Activated CD8-positive, alpha-beta memory T cell treated with anti-CD3 and anti-CD28 coated beads for 48 hours (primary cell): ENCODE results near the gene APPL2.
"Not testable (repeated sequence)": the region's sequence is repeated elsewhere in the genome, so short reads cannot be mapped to it uniquely, and the experiment has no call there.

ENCODE experiments used
- DNase-seq, 3 experiments: peaks; one replicate each; pipeline ENCODE4 v3.0.0-alpha.2; 2020; ENCODE audit warnings: low read depth in 2 of 3, low spot score in 2 of 3

Gene APPL2

DNA sequence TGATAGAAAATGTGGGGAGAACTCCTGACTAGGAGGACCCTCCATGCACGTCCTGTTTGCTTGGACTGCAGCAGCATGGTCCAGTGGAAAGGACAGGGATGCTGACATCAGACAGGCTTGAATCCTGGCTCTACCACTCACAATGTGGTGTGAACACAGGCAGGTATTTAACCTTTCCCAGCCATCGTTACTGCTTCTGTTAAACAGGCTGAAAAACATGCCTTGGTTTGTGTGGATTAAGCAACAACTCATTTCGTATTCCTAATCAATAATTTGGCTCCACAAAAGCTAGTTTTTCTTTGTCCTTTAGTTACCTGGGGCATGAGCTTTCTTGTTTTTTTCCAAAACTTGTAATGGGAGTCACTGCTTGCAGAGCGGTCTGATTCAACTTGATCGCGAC lies 41.0 kb downstream of the APPL2 start:
- no peak for DNase-seq

DNA sequence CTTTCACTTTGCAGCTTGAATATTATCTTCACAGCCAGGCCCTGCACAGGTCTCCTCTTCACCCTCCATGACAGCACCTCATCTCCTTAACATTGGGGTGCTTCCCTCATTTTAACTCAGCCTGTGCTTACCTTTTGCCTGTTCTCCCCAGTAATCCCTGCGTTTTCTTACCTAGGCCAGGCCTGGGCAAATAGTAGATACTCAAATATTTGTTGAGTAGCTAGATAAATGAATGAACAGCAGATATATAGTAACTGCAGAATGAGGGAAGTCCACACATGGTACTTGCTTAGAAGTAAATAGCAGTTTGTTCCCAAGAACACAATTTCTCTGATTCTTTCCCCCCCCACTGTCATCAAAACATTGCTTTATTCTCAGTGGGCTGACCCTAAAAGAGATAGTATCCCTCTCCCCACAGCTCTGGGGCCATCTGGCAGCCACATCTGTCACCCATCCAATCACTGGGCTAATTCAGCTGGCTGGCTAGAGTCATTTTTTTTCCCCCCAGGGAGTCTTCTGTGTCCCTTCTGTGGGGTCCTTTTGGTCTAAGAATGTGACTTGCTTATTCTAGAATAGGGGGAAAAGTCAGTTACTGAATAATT lies 43.2 kb downstream of the APPL2 start:
- no peak for DNase-seq

DNA sequence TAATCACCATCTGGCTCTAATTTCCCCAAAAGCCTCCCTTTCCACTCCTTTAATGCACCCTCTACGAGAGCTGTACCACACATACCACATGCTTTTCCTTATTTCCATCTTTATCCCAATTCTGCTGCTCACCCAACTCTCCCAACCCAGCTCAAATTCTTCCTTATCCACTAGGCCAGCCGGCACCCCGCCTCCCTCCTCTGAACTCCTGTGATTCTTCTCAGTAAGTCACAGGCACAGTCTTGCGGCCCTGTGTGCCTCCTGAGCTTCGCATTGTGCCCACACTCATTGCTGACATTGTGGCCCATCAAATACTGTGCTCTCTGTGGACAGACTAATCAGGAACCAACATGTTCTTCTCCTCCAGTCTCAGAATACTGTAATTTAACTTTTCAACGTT lies 45.4 kb downstream of the APPL2 start:
- DNase-seq: no peak

DNA sequence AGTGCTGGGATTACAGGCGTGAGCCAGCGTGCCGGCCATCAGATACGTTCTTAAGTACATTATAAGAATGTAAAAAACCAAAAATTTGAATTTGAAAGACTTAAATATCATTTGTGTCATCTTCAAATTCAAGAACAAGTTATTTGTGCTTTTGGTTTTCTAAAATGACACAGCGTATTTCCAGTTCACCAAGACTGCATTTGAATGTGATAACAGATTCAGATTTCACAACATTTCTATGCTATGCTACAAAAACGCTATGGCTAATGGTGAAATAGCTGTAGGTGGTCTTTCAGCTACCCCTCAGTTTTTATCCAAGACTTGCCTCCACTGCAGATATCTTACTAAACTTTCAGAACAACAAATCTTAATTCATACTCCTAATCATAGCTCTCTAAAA lies 46.7 kb downstream of the APPL2 start:
- no peak for DNase-seq

DNA sequence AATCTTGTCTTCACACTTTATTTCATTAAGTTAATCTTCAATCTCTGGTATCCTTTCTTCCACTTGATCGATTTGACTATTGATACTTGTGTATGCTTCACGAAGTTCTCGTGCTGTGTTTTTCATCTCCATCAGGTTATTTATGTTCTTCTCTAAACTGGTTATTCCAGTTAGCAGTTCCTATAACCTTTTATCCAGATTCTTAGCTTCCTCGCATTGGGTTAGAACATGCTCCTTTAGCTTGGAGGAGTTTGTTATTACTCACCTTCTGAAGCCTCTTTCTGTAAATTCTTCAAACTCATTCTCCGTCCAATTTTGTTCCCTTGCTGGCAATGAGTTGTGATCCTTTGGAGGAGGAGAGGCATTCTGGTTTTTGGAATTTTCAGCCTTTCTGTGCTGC lies 52.0 kb downstream of the APPL2 start:
- DNase-seq: not testable (repeated sequence)

DNA sequence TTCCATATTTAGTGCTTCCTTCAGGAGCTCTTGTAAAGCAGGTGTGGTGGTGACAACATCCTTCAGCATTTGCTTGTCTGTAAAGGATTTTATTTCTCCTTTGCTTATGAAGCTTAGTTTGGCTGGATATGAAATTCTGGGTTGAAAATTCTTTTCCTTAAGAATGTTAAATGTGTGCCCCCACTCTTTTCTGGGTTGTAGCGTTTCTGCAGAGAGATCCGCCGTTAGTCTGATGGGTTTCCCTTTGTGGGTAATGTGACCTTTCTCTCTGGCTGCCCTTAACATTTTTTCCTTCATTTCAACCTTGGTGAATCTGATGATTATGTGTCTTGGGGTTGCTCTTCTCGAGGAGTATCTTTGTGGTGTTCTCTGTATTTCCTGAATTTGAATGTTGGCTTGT lies 52.6 kb downstream of the APPL2 start:
- not testable (repeated sequence) for DNase-seq

DNA sequence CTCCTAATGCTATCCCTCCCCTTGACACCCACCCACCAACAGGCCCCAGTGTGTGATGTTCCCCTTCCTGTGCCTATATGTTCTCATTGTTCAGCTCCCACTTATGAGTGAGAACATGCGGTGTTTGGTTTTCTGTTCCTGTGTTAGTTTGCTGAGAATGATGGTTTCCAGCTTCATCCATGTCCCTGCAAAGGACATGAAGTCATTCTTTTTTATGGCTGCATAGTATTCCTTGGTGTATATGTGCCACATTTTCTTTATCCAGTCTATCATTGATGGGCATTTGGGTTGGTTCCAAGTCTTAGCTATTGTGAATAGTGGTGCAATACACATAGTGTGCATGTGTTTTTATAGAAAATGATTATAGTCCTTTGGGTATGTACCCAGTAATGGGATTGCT lies 56.9 kb downstream of the APPL2 start:
- DNase-seq: not testable (repeated sequence)

DNA sequence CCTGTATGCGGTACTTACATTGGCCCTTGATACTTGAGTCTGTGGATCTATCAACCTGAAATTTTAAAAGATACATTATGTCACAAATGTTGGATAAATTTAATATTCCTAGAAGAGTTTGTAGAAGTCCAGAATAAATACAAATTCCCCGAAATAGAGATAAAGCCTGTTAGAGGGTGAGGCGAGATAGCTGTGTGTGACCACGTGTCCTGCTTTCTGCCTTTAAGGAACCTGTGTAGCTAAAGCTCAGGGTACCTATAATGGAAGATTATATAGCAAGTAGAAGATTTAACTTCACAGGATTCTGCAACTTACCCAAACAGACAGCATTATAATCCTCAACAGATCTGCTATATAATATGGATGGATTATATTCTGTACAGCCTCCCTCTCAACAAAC lies 58.8 kb downstream of the APPL2 start:
- no peak for DNase-seq

DNA sequence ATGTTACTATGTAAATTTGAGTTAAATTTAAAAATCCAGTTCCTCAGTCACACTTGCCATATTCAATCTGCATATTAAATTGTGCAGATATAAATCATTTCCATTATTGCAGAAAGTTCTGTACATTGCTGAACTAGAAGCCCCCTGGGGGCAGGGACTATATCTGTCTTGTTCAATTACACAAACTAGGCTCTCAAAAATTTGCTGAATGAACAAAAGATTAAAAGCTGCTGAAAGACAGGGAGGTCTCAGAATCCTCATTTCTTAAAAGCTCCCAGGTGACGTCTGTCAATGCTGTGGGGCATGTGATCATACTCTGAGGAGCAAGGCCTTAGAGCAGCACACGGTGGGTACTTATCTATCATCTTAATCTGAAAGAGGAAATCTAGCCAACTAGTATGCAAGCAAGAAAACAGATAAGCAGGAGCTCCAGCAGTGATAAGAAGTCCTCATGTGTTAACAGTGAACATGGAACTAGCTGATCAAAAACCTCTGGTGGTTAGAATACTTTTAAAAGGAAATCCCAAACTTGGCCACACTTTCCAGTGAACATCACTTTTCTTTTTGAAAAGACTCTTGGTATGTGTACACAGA lies 60.5 kb downstream of the APPL2 start:
- no peak for DNase-seq

DNA sequence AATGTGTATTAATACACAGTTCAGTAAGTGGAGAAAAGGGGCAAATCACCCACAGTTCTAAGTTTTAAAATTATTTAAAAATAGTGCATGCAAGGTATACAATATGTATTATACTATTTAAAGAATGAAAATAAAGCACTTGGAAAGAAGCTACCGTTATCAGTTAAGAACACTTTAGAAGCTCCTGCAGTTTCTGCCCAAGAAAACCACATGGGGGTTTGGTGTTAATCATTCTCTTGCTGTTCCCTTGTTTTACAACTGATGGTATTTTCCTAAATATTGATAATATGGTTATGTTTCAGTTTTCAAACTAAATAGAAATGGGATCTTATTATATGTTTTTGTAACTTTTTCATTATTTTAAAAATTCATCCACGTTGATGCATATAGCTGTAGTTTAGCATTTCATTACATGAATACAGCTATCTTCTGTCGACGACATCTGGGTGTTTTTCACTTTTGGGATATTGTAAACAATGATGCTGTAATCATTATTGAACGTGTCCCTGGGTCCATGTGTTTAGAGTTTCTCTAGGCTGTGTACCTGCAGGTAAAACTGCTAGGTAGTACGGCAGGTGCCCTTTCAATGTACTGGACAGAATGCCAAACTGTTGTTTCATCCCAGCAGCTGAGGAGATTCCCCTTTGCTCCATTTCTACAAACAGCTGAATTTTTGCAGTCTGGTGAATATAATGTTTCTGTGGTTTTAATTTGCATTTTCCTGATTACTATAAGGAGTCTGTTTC lies 64.1 kb downstream of the APPL2 start:
- no peak for DNase-seq

DNA sequence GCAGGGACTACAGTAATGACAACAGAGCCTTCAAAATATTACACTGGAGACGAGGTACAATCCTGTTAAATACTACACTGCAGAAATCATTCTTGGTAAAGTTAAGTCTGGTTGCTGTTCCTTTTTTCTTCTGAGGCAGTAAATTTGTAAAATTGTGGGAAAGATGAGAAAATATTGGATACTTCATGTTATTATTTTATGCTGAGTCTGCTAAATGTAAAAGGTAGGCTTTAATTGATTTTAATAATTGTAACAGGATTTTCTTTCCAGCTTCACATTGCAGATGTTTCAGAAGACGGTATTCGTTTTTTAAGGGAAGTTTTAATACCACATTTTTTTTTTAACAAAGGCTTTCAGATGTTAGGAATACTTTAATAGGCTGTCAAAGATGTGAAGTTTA lies 65.8 kb downstream of the APPL2 start:
- DNase-seq: no peak

DNA sequence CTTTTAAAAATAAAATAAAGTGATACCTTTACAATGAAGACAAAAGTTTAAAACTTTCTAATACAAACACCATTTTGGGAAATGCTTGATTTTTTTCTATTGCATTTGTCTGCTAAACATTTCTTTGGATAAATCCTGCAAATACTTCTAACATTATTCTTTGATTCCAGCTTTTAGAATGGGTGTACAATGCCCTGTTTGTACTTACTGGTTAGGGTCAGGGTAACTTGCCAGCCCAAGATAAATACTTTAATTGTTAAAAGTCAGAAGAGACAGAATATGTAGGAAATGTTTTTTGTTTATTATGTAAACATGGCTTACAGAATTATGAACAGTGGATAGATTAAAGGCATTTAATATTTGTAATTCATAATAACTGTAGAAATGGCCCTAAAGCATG lies 68.0 kb downstream of the APPL2 start:
- DNase-seq: no peak

DNA sequence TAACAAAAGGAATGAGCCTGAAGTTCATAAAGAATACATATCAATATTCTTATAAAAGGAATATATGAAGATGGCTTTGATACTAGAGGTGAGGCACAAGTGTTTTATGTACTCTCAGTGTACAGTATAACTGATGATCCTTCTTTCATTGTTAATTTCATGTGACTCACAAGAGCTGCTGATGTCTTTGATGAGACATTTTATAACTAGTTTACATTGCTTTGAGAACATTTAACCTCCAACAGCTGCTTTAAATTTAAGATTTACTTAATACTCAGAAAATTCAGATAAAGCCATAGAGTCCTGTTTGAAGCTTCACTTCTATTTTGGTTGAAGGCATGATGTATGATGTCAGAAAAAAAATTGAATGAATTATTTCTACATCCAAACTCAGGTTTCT lies 68.6 kb downstream of the APPL2 start:
- DNase-seq: no peak

DNA sequence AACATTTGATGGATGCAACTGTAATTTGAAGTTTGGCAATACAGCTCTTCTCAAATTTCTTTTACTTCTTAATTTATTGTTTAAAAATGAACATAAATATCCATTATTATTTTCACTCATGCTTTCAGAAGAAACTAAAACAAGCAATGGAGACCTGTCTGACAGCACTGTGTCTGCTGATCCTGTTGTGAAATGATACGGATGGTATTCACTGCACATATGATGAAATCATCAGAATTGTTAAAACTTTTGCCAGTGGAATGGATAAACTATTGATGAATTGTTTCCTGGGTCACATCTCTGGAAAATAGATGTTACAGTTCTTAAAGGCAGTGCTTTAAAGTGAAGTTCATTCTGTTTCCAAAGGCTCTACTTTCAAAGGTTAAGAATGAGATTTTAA lies 69.2 kb downstream of the APPL2 start:
- no peak for DNase-seq

DNA sequence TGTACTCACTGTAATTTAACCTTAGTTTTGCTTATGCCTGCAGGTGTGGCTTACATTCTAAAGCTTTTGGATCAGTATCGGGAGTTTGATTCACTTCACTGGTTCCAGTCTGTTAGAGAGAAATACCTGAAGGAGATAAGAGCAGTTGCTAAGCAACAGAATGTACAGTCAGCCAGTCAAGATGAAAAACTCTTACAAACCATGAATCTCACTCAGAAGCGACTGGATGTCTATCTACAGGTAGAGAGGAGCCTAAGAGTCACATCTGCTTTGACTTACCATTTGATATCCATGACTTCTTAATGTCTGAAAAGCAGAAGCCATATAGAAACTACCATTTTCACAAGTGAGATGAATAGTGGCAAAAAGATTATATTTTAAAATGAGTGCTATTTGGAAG lies 71.9 kb downstream of the APPL2 start:
- no peak for DNase-seq

DNA sequence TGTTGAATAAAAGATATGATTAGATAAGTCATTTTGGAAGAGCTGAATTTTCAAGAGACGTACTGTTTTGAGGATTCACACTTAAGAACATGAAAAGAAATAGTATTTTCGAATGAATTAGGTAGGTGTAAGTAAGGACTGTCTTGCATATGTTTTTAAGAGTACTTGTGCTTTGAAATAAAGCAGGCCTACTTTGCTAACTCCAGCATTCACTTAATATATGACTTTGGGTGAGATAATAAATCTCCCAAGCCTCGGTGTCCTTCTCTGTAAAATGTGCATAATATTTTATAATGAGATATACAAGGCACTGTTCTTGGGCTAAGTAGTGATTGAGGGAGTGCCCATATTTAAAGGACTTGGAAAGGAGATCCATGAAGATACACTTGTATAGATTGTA lies 73.8 kb downstream of the APPL2 start:
- DNase-seq: no peak

DNA sequence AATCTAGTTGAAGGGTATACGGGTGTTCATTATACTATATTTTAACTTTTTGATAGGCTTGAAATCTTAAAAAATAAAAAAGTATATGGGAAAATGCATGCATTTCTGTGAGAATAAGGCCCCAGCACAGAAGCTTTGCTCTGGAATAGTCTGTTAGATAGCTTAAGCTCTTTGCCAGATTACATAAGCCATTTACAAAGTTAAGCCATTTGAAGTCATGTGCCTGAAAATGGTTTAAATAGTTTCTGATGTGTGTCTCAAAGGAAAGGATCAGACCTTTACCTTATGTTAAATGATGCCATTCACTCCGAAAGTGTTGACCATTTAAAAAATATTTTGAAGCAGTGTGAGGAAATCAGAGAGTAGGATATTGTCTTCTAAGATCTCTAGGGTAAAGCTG lies 77.1 kb downstream of the APPL2 start:
- DNase-seq: no peak

DNA sequence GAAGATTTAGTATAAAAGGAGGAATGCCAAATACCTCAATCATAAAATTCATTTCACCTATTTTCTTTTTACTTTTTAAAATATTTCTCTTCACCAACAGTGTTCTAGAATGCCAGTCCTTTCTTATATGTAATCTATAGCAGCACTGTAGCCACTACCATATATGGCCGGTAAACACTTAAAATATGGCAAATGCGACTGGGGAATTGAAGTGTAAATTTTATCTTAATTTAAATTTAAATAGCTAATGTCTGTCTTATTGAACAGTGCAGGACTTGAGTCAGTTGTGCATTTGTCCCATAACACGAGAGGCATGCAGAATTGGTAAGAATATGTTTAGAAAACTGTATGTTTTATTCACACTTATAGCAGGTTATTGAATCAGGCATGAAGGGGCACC lies 78.4 kb downstream of the APPL2 start:
- DNase-seq: no peak

DNA sequence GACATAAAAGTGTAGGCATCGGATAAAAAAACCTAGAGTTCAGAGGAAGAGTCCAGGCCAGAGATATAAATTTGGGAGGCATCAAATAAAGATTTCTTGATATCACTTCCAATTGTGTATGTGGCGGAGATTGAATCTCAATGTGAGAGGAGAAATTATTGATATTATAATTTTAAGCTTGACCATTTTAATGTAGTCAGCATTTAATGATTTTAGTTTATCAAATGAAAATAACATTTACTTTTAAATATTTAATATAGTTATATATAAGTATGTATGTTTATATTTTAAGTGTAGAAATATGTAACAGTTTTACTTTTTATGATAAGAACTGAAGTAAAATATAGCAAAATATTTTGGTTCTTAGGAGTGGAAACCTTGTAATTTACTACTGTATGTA lies 79.7 kb downstream of the APPL2 start:
- DNase-seq: no peak

DNA sequence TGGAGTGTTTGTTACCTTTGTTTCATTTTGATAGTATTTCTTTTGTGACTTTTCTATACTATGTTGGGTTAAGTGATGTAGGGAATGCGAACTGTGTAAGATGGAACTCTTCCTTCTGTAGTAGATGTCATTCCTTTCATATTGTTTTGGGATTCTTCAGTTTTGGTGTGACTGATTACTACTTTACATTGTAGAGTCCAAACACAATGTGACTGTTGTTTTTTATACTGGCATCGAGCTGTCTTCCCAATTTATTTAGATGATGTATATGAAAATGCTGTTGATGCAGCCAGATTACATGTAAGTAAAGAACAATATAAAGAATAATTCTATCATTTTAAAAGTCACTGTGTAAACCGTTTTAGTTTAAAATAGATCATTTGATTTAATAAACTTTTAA lies 93.7 kb downstream of the APPL2 start:
- no peak for DNase-seq

DNA sequence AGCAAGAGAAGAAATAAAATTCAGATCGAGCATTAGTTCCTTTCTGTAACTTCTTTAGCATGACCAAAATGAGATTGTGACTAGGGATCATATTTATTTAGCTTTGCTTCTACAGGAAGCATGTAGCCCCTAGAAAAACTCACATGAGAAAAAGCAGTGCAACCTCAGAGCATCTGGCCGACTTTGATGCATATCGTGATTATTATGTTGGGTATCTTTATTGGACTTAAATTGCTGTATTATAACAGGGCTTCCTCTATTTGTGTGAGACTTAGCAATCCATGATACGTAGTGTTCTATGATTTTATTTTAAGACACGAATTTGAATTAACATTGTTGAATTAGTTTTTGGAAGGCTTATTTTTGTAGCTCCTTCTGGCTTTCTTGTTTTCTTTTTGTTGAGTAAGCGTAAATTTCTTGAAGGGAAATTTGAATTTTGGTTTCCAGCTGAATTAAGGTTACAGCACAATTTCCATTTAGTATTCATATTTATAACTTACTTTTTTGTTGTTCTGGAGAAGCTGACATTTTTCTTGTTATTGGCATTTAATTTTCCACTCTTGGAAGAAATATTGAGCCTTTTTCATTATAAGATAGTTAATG lies 94.6 kb downstream of the APPL2 start:
- DNase-seq: no peak

DNA sequence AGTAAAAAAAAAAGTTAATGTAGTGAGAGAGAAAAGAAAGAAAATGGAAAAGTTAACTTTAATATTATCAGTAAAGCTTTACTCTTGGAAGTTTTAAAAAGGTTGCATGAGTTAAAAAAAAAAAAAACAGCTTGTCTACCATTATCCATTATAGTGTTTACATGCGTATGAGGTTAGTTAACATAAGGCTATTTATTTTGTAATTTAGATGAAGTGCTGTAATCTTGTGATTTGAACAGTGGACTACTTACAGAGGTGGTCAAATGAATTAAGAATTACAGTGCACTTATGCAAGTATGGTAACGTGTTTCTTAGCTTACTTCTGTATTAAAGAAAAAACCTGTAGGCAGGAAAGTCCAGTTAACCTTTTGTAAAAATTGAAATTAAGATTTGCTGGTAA lies 97.7 kb downstream of the APPL2 start:
- DNase-seq: no peak
